GM12878 (cell line): ENCODE measurements around the gene LCE2A. TPM values are rescaled to one million over a fixed set of nuclear protein-coding genes. Genes with fewer than 3 reads are reported as not detected.

Source experiments
- ATAC-seq: fragments of 200-7000 bp; cut with Tn5 transposase; 3 replicates; pipeline ENCODE4 v1.9.1; 2020; ENCODE audit warnings: mild to moderate bottlenecking, moderate library complexity
- BruUV-seq: library from RNA; stranded (reverse); fragments of 400-500 nt; replicated peaks from 2 replicates; lab custom pipeline; 2021; lab: Mats Ljungman, UMichigan
- CTCF ChIA-PET: fragments of 300-600 bp; sonication (Branson Sonifier 250); formaldehyde crosslinking; extraction: SDS; loops from one replicate; lab custom pipeline; 2021; ENCODE audit warnings: inconsistent platforms; lab: Yijun Ruan, JAX
- POLR2A ChIA-PET: fragments of 350-600 bp; formaldehyde crosslinking; extraction: SDS; loops from one replicate; lab custom pipeline; 2021; ENCODE audit warnings: inconsistent platforms; lab: Charles Lee
- RAD21 ChIA-PET: fragments of 300-600 bp; sonication (Branson Sonifier 250); formaldehyde crosslinking; loops from one replicate; lab custom pipeline; 2023; ENCODE audit warnings: antibody characterized with exemption; ENCODE audit not compliant: unreplicated experiment; lab: Charles Lee
- SMC1A ChIA-PET: fragments of 300-600 bp; sonication (Branson Sonifier 250); formaldehyde crosslinking; loops from one replicate; lab custom pipeline; 2023; ENCODE audit not compliant: unreplicated experiment, uncharacterized antibody; lab: Charles Lee
- DNase-seq: peaks from one replicate; pipeline ENCODE4 v3.0.0-alpha.2; 2011; ENCODE audit warnings: low read depth, low spot score
- FAIRE-seq: peaks from 3 replicates; lab custom pipeline; 2011; peaks lifted over from hg19 to GRCh38; lab: Jason Lieb, UNC
- H2AFZ ChIP-seq: 2 replicates; pipeline ENCODE4 v1.6.0; 2011; ENCODE audit warnings: low read depth, low read length, control low read depth; ENCODE audit not compliant: control insufficient read depth
- H3K27ac ChIP-seq: 2 replicates; pipeline ENCODE4 v1.5.1; 2011; ENCODE audit warnings: control low read depth; ENCODE audit not compliant: control insufficient read depth, insufficient read depth
- H3K27me3 ChIP-seq, 2 experiments: replicated peaks in 1 of 2; 2 replicates each; pipeline versions ENCODE4 v1.6.0 to v1.6.1; 2011; ENCODE audit warnings: low read length in 1 of 2; ENCODE audit not compliant: control insufficient read depth in 2 of 2, insufficient read depth in 2 of 2
- H3K36me3 ChIP-seq, 2 experiments: 2 replicates each; pipeline ENCODE4 v1.5.1; 2011; ENCODE audit warnings: low read length in 1 of 2; ENCODE audit not compliant: control insufficient read depth in 2 of 2, insufficient read depth in 2 of 2
- H3K4me1 ChIP-seq: 2 replicates; pipeline ENCODE4 v1.6.1; 2011; ENCODE audit warnings: mild to moderate bottlenecking, low read length, moderate library complexity, mixed read lengths; ENCODE audit not compliant: control insufficient read depth, insufficient read depth
- H3K4me2 ChIP-seq: 2 replicates; pipeline ENCODE4 v1.6.0; 2011; ENCODE audit warnings: control low read depth; ENCODE audit not compliant: control insufficient read depth, insufficient read depth
- H3K4me3 ChIP-seq: fragments of 200-600 bp; sonication (generic); 2 replicates; pipeline ENCODE4 v1.5.1; 2016
- H3K79me2 ChIP-seq: 2 replicates; pipeline ENCODE4 v1.6.0; 2011; ENCODE audit warnings: low read length; ENCODE audit not compliant: control insufficient read depth, insufficient read depth
- H3K9ac ChIP-seq: 2 replicates; pipeline ENCODE4 v1.8.0; 2011; ENCODE audit warnings: low read length, control low read depth, mixed read lengths; ENCODE audit not compliant: control insufficient read depth, insufficient read depth
- H3K9me3 ChIP-seq: replicated peaks from 3 replicates; pipeline ENCODE4 v1.5.1; 2011; ENCODE audit warnings: mild to moderate bottlenecking, low read length; ENCODE audit not compliant: control insufficient read depth, insufficient read depth
- H4K20me1 ChIP-seq: 2 replicates; pipeline ENCODE4 v1.6.0; 2011; ENCODE audit not compliant: control insufficient read depth, insufficient read depth
- BHLHE40 ChIP-seq, 2 experiments: fragments of 450-650 bp in 1 of 2; IDR thresholded peaks; 2 replicates each; pipeline ENCODE4 v1.6.1; 2011 to 2017; ENCODE audit warnings: low read depth in 2 of 2, borderline replicate concordance in 1 of 2, improper control_type of control experiment in 1 of 2, low read length in 1 of 2, mild to moderate bottlenecking in 1 of 2
- HDGF ChIP-seq: fragments of 450-650 bp; IDR thresholded peaks from 2 replicates; pipeline ENCODE4 v1.6.1; 2016; ENCODE audit warnings: antibody characterized with exemption
- LARP7 ChIP-seq: fragments of 450-650 bp; IDR thresholded peaks from 2 replicates; pipeline ENCODE4 v1.6.1; 2017; ENCODE audit warnings: mild to moderate bottlenecking
- MTA2 ChIP-seq: fragments of 450-650 bp; IDR thresholded peaks from 2 replicates; pipeline ENCODE4 v1.6.1; 2016; ENCODE audit warnings: low read depth, mild to moderate bottlenecking, moderate library complexity
- NFYB ChIP-seq: IDR thresholded peaks from 2 replicates; pipeline ENCODE4 v1.6.1; 2011; ENCODE audit warnings: low read depth, mild to moderate bottlenecking, low read length, improper control_type of control experiment, moderate library complexity; ENCODE audit not compliant: insufficient read depth
- NR2F1 ChIP-seq: fragments of 450-650 bp; conservative IDR thresholded peaks from 2 replicates; pipeline ENCODE4 v1.6.1; 2017; ENCODE audit warnings: mild to moderate bottlenecking
- PAX5 ChIP-seq: IDR thresholded peaks from 2 replicates; pipeline ENCODE4 v1.6.1; 2011; ENCODE audit warnings: low read depth, low read length, borderline replicate concordance
- POLR2AphosphoS2 ChIP-seq: IDR thresholded peaks from 2 replicates; pipeline ENCODE4 v1.6.1; 2011; ENCODE audit warnings: low read depth, mild to moderate bottlenecking, low read length, improper control_type of control experiment, moderate library complexity
- SMAD5 ChIP-seq: IDR thresholded peaks from 2 replicates; pipeline ENCODE4 v1.6.1; 2016; ENCODE audit warnings: antibody characterized with exemption, low read depth
- WGBS: methylation state at CpG from one replicate; pipeline ENCODE4 v1.1.6; 2016; ENCODE audit warnings: low lambda C conversion rate; ENCODE audit not compliant: insufficient replicate concordance, insufficient coverage; ENCODE audit errors: missing lambda C conversion rate; 5-methylcytosine and 5-hydroxymethylcytosine counted together
- in situ Hi-C: fragments of 300-500 bp; cut with MboI; formaldehyde crosslinking; loops from 9 replicates; pipeline ENCODE4 v1.14.3; 2018; ENCODE audit warnings: mixed read lengths
- intact Hi-C: fragments of 100-400 bp; cut with micrococcal nuclease; formaldehyde crosslinking; loops from one replicate; pipeline ENCODE4 v1.14.2; 2022; ENCODE audit not compliant: unreplicated experiment
- polyA plus RNA-seq, 11 experiments: library from polyadenylated mRNA; depleted of rRNA in 4 of 11; unstranded in 6 of 11; stranded (reverse) in 5 of 11; fragments of >200 nt; fragmentation: Nextera tagmentation in 4 of 11; fragmentation: Illumina TruSeq in 1 of 11; extraction: Ambion mirVana in 4 of 11; extraction: Trizol in 1 of 11; gene quantifications; 1 replicate in 1 of 11; 2 replicates in 10 of 11; pipeline versions ENCODE4 v1.2.1 to v1.2.3, GENCODE V29; 2011 to 2016; ENCODE audit warnings: inconsistent platforms in 2 of 11, missing spikeins in 2 of 11, low read depth in 1 of 11
- total RNA-seq, 4 experiments: library from RNA; depleted of rRNA in 3 of 4; stranded (reverse); fragments of >200 nt in 3 of 4; fragmentation: Illumina TruSeq in 1 of 4; extraction: Trizol in 1 of 4; gene quantifications; 2 replicates each; pipeline versions ENCODE4 v1.2.1 to v1.2.3, GENCODE V29; 2013 to 2021
- TF ChIP-seq, protein P1 (sequence below), 3 experiments: IDR thresholded peaks in 2 of 3; conservative IDR thresholded peaks in 1 of 3; 2 replicates each; pipeline ENCODE4 v1.5.1; 2011; ENCODE audit warnings: low read depth in 3 of 3, low read length in 3 of 3, mild to moderate bottlenecking in 3 of 3, control low read depth in 2 of 3, moderate library complexity in 2 of 3, inconsistent platforms in 1 of 3, mixed read lengths in 1 of 3; ENCODE audit not compliant: control insufficient read depth in 2 of 3, insufficient read depth in 1 of 3; ENCODE audit errors: extremely low read depth in 1 of 3
- TF ChIP-seq, protein P2 (sequence below): IDR thresholded peaks from 2 replicates; pipeline ENCODE4 v1.6.1; 2012; ENCODE audit warnings: mild to moderate bottlenecking, low read depth, low read length
- TF ChIP-seq, protein P3 (sequence below): fragments of 450-650 bp; formaldehyde crosslinking; IDR thresholded peaks from 2 replicates; pipeline ENCODE4 v1.4.0; 2020; ENCODE audit warnings: mild to moderate bottlenecking, moderate library complexity
- TF ChIP-seq, protein P4 (sequence below): IDR thresholded peaks from 2 replicates; pipeline ENCODE4 v1.6.1; 2012; ENCODE audit warnings: low read length, inconsistent platforms

The LCE2A gene
- total and polyA plus RNA-seq, 10 of the 15 experiments (the other 5 are each of a cell fraction or from before 2014, with no cell fraction given) = not detected

DNA sequence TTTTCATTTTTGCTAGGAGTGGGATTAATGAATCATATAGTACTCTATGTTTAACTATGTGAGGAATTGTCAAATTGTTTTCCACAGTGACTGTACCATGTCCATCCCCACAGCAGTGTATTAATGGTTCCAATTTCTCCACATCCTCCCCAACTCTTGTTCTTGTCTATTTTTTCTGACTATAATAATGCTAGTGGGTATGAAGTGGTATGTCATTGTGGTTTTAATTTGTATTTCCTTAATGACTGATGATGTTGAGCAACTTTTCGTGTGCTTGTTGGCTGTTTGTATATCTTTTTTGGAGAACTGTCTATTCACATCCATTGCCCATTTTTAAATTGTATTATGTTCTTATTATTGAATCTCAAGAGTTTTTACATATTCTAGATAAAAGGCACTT is 49.7 kb downstream of the LCE2A start:
- intact Hi-C loops (no loop called here), in situ Hi-C loops (no loop called here)
- Histone ChIP-seq H3K4me1 (no peaks in the 10 kb centered on the region), H3K9ac (no peak overlapping the region), H4K20me1 (no peaks in the 10 kb centered on the region), H3K9me3 (no peaks in the 10 kb centered on the region), H3K4me2 (no peak overlapping the region), H2AFZ (no peak overlapping the region), H3K36me3 (no peaks in the 10 kb centered on the region), H3K27ac (no peak overlapping the region), H3K4me3 (no peak overlapping the region), H3K79me2 (no peaks in the 10 kb centered on the region), H3K27me3 (no peaks in the 10 kb centered on the region; a peak in 1 of 4 replicates)
- CTCF ChIA-PET = no interaction called here
- POLR2A ChIA-PET = no interaction called here
- DNase-seq (no peak), FAIRE-seq (no peak), ATAC-seq (no peak)
- WGBS = 0% methylated on average over 1 of the region's 1 CpG
- RAD21 ChIA-PET = no interaction called here
- SMC1A ChIA-PET = no interaction called here
- no TSS peak for BruUV-seq
- TF ChIP-seq, protein P1, sequence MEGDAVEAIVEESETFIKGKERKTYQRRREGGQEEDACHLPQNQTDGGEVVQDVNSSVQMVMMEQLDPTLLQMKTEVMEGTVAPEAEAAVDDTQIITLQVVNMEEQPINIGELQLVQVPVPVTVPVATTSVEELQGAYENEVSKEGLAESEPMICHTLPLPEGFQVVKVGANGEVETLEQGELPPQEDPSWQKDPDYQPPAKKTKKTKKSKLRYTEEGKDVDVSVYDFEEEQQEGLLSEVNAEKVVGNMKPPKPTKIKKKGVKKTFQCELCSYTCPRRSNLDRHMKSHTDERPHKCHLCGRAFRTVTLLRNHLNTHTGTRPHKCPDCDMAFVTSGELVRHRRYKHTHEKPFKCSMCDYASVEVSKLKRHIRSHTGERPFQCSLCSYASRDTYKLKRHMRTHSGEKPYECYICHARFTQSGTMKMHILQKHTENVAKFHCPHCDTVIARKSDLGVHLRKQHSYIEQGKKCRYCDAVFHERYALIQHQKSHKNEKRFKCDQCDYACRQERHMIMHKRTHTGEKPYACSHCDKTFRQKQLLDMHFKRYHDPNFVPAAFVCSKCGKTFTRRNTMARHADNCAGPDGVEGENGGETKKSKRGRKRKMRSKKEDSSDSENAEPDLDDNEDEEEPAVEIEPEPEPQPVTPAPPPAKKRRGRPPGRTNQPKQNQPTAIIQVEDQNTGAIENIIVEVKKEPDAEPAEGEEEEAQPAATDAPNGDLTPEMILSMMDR (IDR thresholded peaks at IDR 0.05 in 2 of 3, conservative IDR thresholded peaks at IDR 0.05 in 1 of 3; ENCODE audit: control insufficient read depth in 2 of 3, extremely low read depth in 1 of 3, insufficient read depth in 1 of 3, low read depth in 3 of 3, low read length in 3 of 3) = no peak
- TF ChIP-seq HDGF = no peak
- TF ChIP-seq POLR2AphosphoS2 = no peak
- no peak for TF ChIP-seq LARP7
- TF ChIP-seq, protein P2, sequence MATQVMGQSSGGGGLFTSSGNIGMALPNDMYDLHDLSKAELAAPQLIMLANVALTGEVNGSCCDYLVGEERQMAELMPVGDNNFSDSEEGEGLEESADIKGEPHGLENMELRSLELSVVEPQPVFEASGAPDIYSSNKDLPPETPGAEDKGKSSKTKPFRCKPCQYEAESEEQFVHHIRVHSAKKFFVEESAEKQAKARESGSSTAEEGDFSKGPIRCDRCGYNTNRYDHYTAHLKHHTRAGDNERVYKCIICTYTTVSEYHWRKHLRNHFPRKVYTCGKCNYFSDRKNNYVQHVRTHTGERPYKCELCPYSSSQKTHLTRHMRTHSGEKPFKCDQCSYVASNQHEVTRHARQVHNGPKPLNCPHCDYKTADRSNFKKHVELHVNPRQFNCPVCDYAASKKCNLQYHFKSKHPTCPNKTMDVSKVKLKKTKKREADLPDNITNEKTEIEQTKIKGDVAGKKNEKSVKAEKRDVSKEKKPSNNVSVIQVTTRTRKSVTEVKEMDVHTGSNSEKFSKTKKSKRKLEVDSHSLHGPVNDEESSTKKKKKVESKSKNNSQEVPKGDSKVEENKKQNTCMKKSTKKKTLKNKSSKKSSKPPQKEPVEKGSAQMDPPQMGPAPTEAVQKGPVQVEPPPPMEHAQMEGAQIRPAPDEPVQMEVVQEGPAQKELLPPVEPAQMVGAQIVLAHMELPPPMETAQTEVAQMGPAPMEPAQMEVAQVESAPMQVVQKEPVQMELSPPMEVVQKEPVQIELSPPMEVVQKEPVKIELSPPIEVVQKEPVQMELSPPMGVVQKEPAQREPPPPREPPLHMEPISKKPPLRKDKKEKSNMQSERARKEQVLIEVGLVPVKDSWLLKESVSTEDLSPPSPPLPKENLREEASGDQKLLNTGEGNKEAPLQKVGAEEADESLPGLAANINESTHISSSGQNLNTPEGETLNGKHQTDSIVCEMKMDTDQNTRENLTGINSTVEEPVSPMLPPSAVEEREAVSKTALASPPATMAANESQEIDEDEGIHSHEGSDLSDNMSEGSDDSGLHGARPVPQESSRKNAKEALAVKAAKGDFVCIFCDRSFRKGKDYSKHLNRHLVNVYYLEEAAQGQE = no peak
- TF ChIP-seq, protein P3, sequence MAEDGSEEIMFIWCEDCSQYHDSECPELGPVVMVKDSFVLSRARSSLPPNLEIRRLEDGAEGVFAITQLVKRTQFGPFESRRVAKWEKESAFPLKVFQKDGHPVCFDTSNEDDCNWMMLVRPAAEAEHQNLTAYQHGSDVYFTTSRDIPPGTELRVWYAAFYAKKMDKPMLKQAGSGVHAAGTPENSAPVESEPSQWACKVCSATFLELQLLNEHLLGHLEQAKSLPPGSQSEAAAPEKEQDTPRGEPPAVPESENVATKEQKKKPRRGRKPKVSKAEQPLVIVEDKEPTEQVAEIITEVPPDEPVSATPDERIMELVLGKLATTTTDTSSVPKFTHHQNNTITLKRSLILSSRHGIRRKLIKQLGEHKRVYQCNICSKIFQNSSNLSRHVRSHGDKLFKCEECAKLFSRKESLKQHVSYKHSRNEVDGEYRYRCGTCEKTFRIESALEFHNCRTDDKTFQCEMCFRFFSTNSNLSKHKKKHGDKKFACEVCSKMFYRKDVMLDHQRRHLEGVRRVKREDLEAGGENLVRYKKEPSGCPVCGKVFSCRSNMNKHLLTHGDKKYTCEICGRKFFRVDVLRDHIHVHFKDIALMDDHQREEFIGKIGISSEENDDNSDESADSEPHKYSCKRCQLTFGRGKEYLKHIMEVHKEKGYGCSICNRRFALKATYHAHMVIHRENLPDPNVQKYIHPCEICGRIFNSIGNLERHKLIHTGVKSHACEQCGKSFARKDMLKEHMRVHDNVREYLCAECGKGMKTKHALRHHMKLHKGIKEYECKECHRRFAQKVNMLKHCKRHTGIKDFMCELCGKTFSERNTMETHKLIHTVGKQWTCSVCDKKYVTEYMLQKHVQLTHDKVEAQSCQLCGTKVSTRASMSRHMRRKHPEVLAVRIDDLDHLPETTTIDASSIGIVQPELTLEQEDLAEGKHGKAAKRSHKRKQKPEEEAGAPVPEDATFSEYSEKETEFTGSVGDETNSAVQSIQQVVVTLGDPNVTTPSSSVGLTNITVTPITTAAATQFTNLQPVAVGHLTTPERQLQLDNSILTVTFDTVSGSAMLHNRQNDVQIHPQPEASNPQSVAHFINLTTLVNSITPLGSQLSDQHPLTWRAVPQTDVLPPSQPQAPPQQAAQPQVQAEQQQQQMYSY = no peak
- no peak for TF ChIP-seq BHLHE40 (IDR thresholded peaks at IDR 0.05; ENCODE audit: borderline replicate concordance in 1 of 2, low read depth in 2 of 2, low read length in 1 of 2)
- no peak for TF ChIP-seq PAX5
- no peak for TF ChIP-seq NR2F1
- TF ChIP-seq, protein P4, sequence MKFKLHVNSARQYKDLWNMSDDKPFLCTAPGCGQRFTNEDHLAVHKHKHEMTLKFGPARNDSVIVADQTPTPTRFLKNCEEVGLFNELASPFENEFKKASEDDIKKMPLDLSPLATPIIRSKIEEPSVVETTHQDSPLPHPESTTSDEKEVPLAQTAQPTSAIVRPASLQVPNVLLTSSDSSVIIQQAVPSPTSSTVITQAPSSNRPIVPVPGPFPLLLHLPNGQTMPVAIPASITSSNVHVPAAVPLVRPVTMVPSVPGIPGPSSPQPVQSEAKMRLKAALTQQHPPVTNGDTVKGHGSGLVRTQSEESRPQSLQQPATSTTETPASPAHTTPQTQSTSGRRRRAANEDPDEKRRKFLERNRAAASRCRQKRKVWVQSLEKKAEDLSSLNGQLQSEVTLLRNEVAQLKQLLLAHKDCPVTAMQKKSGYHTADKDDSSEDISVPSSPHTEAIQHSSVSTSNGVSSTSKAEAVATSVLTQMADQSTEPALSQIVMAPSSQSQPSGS = no peak
- no peak for TF ChIP-seq NFYB
- TF ChIP-seq MTA2 = no peak
- TF ChIP-seq SMAD5 = no peak
